GM12872 (cell line): Measurements from ENCODE around the gene SLC34A1.

Source experiments
- CTCF ChIP-seq: IDR thresholded peaks from 3 replicates; pipeline ENCODE4 v1.5.1; 2011; ENCODE audit warnings: low read depth, mild to moderate bottlenecking, low read length, moderate library complexity; ENCODE audit not compliant: insufficient read depth

The SLC34A1 gene

DNA sequence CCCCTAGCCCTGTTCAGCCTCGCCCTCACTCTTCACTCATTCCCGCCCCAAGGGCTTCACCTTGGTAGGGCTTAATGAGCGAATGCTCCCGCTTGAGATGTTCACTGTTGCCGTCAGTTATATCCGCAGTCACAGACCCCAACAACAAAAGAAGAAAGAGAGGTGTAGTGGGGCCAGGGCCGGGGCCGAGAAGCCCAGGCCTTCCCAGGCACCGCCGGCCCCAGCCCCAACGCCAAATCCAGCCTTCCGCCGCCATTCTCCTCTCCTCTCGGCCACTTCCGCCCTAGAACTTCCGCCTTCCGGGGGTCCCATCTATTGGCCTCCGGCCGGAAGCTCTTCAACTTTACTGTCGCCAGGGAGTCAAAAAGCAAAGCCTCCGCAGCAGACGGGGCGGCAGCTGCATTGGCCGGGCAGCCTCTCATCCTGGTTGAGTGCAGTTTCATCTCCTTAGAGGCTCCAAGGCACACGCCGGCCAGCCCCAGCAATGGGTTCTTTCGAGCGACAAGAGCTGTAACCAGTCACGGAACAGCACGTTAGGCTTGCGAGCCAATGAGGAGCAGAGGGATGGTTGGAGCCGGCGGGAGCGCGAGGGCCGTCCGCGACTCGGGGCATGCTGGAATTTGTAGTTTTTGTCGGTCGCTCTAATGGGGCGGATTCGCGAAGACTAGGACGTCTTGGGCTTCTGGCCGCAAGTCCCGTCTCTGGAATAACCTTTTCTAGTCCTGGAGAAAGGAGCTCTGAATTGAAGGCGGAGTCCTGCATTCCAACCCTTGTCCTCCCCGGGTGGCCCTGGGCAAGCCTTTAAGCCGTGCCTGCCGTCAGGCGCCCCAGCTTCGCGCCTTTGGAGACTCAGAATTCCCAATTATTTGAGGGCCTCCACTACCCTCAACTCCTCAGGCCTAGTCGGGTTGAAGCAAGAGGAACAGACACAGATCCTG lies 32.6 kb upstream of the SLC34A1 start, which contains the start of gene LMAN2:
Gene LMAN2, minus strand, starts transcription at position 277 of the 938 bp plus-strand sequence. Its CDS starts 21 bp downstream, at position 256.
- no peak for TF ChIP-seq CTCF

GRCh38 chr5:177353093-177353492 lies 31.1 kb upstream of the SLC34A1 start:
- no peak for TF ChIP-seq CTCF

DNA sequence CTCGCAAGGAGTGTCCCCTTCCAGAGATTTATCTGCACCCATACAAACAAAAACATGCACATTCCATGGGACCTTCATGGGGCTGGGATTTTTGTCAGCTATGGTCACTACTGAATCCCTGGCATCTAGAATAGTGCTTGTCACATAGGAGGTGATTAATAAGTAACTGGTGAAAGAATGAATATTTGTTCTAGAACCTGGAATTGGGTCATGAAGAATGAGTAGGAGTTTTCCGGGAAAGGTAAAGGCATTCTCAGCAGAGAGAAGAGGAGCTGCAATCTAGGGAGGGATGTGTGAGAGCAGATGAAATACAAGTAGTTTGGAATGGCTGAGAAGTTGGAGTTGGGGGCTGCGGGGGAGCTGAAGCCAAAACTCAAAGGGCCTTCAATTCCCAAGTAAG lies 30.0 kb upstream of the SLC34A1 start:
- no peak for TF ChIP-seq CTCF

GRCh38 chr5:177354711-177355110 lies 29.5 kb upstream of the SLC34A1 start:
- no peak for TF ChIP-seq CTCF

GRCh38 chr5:177355162-177355867 lies 28.9 kb upstream of the SLC34A1 start:
- TF ChIP-seq CTCF, result no peak

- no peak for TF ChIP-seq CTCF
These were observed 28.4 kb upstream of the SLC34A1 start for GRCh38 chr5:177355868-177356168.

GRCh38 chr5:177356746-177357145 lies 27.5 kb upstream of the SLC34A1 start:
- no peak for TF ChIP-seq CTCF
